HepG2 (cell line): Measurements from ENCODE around the gene L3MBTL4.

Experiments used
- CREM ChIP-seq, 2 experiments: sonication (generic) in 1 of 2; formaldehyde crosslinking in 1 of 2; IDR thresholded peaks; 2 replicates each; pipeline versions ENCODE4 v1.4.0 to v1.6.1; 2016 to 2020; ENCODE audit warnings: antibody characterized with exemption in 1 of 2, mild to moderate bottlenecking in 1 of 2, missing genetic modification reagents in 1 of 2
- CTCF ChIP-seq: sonication (generic); formaldehyde crosslinking; IDR thresholded peaks from 2 replicates; pipeline ENCODE4 v1.5.0; 2020; ENCODE audit warnings: mild to moderate bottlenecking, missing genetic modification reagents, moderate library complexity
- EHMT2 ChIP-seq: fragments of 200-600 bp; sonication (generic); IDR thresholded peaks from 2 replicates; pipeline ENCODE4 v1.7.0; 2017; ENCODE audit warnings: antibody characterized with exemption, low read depth, low read length, borderline replicate concordance
- EZH2 ChIP-seq: conservative IDR thresholded peaks from 2 replicates; pipeline ENCODE4 v1.6.1; 2012; ENCODE audit warnings: mild to moderate bottlenecking, low read depth, low read length, moderate library complexity
- MYC ChIP-seq: sonication (generic); formaldehyde crosslinking; IDR thresholded peaks from 2 replicates; pipeline ENCODE4 v1.9.0; 2021; ENCODE audit warnings: missing genetic modification reagents, borderline replicate concordance
- RXRA ChIP-seq: sonication (generic); formaldehyde crosslinking; IDR thresholded peaks from 2 replicates; pipeline ENCODE4 v1.5.1; 2020; ENCODE audit warnings: missing genetic modification reagents
- SMAD1 ChIP-seq: sonication (generic); formaldehyde crosslinking; IDR thresholded peaks from 2 replicates; pipeline ENCODE4 v1.4.0; 2020; ENCODE audit warnings: missing genetic modification reagents, low read depth, mild to moderate bottlenecking, borderline replicate concordance
- SP5 ChIP-seq: IDR thresholded peaks from 2 replicates; pipeline ENCODE4 v1.6.1; 2016; ENCODE audit warnings: low read depth, borderline replicate concordance
- TBP ChIP-seq: sonication (generic); formaldehyde crosslinking; IDR thresholded peaks from 2 replicates; pipeline ENCODE4 v1.5.0; 2020; ENCODE audit warnings: missing genetic modification reagents
- TMF1 ChIP-seq: sonication (generic); formaldehyde crosslinking; IDR thresholded peaks from 2 replicates; pipeline ENCODE4 v1.8.1; 2022; ENCODE audit warnings: low read depth, missing genetic modification reagents
- UBTF ChIP-seq: sonication (generic); formaldehyde crosslinking; IDR thresholded peaks from 2 replicates; pipeline ENCODE4 v1.4.0; 2020; ENCODE audit warnings: mild to moderate bottlenecking, missing genetic modification reagents
- ZNF451 ChIP-seq: sonication (generic); formaldehyde crosslinking; IDR thresholded peaks from 2 replicates; pipeline ENCODE4 v1.5.0; 2020; ENCODE audit warnings: mild to moderate bottlenecking, missing genetic modification reagents
- ZNF567 ChIP-seq: sonication (generic); formaldehyde crosslinking; IDR thresholded peaks from 2 replicates; pipeline ENCODE4 v1.8.1; 2023; ENCODE audit warnings: mild to moderate bottlenecking, missing genetic modification reagents, borderline replicate concordance
- ZNF652 ChIP-seq: IDR thresholded peaks from 2 replicates; pipeline ENCODE4 v1.6.1; 2016; ENCODE audit warnings: low read depth, borderline replicate concordance

DNA sequence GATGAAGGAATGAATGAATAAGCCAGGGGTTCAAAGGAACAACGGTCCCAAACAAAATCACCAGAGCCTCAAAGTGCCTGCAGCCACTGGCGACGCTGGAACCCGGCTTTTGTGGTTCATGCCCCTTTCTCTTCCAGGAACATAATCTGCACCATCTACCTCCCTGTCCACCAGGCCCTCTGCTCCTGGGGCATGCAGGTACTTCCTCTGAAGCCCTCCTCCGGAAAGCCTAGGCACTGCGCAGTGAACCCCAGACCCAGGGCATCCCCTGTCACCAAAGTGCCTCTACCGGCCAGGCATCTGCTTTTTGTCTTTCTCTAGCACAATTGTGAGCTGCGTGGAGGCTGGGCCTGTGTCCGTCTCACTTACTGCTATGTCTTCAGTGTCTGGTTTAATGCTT is 420.8 kb downstream of the L3MBTL4 start:
- TF ChIP-seq MYC (CRISPR knock-in tag): no peak
- TF ChIP-seq TBP: no peak
- no peak for TF ChIP-seq ZNF567 (CRISPR knock-in tag)
- no peak for TF ChIP-seq ZNF652 (CRISPR knock-in tag)
- no peak for TF ChIP-seq EZH2
- no peak for TF ChIP-seq ZNF451 (CRISPR knock-in tag)
- no peak for TF ChIP-seq EHMT2
- TF ChIP-seq CTCF (CRISPR knock-in tag): no peak
- TF ChIP-seq RXRA (CRISPR knock-in tag): no peak
- TF ChIP-seq CREM (IDR thresholded peaks at IDR 0.05): no peak
- no peak for TF ChIP-seq CREM (CRISPR knock-in tag; IDR thresholded peaks at IDR 0.05)
- no peak for TF ChIP-seq SP5 (CRISPR knock-in tag)
- no peak for TF ChIP-seq SMAD1 (CRISPR knock-in tag)
- TF ChIP-seq TMF1 (CRISPR knock-in tag): no peak
- TF ChIP-seq UBTF (CRISPR knock-in tag): no peak
